Activated gamma-delta T cell treated with Interleukin-2 at 50 U/mL for 16 hours (primary cell): ENCODE data around the gene XRCC5.
"Not testable (repeated sequence)": the region's sequence is repeated elsewhere in the genome, so short reads cannot be mapped to it uniquely, and the experiment has no call there.

Source experiments
- DNase-seq: peaks from one replicate; pipeline ENCODE4 v3.0.0-alpha.2; 2020

XRCC5 gene

DNA sequence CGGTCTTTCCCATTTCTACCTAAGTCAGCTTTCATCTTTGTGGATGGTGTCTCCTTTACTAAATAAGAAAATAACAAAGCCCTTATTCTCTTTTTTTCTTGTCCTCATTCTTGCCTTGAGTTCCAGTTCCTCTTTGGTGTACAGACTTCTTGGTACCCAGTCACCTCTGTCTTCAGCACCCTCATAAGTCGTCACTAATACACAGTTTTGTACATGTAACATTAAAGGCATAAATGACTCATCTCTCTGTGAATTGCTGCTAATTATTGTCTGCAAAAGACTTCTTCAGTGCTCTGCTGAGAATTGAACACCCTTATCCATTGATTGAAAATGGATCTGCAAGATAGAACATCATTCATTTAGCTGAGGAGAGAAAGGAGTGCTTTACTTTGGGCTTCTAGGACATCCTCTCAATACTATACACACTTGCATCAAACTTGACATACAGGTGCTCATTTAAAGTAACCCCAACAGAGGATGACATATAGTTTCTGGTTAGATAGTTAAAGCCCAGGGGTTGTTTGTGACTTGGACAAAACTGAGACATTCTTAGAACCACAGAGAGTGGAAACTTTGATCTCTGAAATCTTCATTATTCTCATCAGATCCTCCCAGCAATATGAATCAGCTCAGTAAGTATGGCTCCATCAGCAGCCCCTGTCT lies 97.0 kb downstream of the XRCC5 start:
- no peak for DNase-seq

DNA sequence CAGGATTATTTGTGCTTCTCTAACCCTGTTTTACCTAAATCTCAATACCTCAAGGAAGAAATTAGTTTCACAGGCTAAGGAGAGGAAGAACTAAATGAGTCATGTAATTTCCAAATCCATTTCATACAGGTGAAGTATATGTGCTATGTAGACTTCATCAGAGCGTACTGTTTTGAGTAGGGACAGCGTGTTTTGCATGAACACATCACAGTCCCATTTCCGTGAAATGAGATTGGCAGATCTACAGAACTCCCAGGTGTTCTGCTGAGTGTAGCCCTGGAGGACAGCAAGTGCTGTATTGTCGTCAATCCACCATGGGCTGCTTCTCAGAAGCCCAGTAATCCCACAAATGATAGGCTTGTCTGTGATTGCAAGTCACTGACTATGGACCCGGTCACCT lies 97.7 kb downstream of the XRCC5 start:
- DNase-seq = no peak

DNA sequence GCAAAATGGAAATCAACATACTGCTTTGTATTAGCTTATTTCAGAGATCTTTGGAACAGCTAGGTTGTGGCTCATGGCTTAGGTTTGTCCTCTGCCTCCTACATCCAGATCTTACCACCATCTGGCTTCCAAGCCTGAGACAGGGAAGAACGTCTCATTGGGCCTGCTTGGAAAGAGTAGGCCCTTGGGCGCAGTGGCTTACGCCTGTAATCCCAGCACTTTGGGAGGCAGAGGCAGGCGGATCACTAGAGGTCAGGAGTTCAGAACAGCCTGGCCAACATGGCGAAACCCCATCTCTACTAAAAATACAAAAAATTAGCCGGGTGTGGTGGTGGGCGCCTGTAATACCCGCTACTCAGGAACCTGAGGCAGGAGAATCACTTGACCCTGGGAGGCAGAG lies 99.5 kb downstream of the XRCC5 start:
- DNase-seq = not testable (repeated sequence)

DNA sequence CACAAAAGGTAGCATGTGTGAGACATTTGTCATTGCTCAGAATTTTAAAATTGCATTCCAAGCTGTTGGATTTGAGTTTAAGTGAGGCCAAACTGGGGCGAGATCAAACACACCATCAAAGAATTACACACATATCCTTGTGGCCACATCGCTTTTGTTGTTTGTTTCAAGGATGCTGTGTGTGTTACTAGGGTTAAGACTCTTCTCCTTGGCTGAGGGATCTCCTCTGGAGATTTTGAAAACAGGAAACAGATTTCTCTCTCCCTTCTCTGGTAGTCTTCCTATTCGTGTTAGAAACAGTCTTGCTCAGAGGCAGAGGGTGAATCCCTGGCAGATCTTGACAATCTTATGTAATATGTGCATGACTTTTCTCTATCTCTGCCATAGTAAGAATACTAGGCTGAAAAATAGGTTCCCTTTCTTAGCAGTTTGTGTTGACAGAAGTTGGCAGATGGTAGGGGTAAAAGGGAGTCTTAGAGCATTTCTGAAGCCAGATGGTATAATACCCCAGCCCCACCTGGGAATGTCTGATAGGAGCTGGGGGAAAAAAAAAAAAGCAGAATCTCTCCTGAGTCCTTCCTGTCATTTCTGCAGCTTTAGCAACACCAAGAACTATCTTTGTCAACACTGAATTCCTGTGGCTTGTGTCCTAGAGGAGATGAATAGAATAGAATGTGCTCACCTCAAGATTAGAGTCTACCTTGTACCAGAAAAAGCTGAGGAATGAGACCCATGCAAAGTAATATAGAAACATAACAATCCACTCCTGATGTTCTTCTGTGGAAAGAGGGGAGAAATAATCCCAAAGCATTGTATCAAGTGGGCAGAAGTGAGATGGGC lies 101.8 kb downstream of the XRCC5 start:
- DNase-seq = no peak

DNA sequence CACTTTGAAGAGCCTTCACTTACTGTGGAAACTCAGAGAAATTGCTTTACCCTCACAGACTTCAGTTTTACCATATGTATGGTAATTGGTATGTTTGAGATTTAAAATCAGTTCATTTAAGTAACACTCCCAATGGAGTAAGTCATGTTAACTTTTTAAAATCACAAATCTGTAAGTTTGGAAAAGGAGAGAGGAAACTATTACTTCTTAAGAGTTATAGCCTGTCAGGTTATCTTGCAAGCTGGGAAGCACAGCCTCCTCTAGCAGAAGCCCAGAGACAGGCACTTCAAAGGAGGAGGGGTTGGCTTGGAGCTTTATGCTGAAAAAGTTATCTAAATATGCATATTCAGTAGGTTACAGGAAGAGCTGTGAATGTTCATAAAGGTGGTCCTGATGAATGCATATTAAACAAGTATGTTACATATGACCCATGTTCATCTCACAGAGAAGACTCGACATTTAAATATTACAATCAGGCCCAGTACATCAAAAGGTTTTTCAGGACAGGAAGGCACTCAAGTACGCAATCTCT lies 102.5 kb downstream of the XRCC5 start:
- no peak for DNase-seq

DNA sequence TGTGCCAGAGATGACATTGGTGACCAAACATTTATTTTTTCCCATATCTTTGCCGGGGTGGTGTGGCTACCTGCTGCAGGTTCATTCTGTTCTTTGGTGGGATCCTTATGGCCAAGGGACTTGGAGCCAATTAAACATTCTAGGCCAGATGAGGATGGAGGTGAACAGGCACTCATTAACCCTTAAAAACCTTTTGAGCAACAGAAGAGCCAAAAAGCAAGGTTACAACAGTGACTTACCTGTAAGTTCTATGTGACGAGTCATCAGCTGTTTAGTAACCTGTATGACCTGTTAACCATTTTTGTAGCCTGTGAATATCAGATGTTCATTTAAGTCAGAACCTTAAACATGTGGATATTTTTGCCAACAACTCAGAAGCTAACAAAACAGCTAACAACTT lies 105.6 kb downstream of the XRCC5 start:
- no peak for DNase-seq

DNA sequence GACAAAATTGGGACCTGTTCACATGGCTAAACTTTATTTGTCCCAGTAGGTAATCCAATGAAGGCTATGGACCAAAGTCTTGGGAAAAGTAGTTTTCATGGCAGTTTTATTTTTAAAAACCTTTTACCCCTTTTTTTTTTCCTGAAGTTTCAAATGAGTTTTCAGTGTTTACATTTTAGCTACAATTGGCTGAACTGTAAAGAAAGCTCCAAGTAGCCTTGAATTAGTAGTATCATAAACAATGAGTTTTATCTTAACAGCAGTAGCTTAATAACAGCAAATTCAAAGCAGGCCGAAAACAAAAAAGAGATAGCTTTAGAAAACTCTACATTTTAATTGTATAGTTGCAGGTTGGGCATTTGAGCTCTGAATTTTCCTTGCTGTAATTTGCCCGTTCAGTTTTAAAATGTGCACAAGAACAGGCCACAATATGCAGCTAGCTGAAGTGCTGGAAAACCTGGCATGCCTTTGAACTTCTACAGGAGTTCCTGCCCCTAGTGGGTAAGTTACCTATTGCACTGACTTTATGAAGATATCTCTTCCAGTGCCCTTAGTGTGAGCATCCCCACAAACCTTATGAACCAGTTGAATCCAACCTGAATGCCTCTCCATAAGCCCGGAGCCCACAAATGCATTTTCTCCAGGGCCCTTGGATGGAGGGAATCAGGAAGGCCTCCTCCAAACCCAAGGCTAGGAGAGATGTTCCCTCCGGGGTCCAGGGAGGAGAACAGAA lies 106.7 kb downstream of the XRCC5 start:
- no peak for DNase-seq

DNA sequence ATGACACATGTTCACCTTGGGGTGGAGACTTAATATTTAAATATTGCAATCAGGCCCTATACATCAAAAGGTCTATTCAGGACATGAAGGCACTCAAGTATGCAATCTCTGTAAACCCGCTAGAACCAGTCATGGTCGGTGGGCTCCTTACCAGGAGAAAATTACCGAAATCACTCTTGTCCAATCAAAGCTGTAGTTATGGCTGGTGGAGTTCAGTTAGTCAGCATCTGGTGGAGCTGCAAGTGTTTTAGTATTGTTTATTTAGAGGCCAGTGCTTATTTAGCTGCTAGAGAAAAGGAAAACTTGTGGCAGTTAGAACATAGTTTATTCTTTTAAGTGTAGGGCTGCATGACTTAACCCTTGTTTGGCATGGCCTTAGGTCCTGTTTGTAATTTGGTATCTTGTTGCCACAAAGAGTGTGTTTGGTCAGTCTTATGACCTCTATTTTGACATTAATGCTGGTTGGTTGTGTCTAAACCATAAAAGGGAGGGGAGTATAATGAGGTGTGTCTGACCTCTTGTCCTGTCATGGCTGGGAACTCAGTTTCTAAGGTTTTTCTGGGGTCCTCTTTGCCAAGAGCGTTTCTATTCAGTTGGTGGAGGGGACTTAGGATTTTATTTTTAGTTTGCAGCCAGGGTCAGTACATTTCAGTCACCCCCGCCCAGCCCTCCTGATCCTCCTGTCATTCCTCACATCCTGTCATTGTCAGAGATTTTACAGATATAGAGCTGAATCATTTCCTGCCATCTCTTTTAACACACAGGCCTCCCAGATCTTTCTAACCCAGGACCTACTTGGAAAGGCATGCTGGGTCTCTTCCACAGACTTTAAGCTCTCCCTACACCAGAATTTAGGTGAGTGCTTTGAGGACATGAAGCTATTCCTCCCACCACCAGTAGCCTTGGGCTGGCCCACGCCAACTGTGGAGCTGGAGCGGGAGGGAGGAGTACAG lies 108.1 kb downstream of the XRCC5 start:
- no peak for DNase-seq

DNA sequence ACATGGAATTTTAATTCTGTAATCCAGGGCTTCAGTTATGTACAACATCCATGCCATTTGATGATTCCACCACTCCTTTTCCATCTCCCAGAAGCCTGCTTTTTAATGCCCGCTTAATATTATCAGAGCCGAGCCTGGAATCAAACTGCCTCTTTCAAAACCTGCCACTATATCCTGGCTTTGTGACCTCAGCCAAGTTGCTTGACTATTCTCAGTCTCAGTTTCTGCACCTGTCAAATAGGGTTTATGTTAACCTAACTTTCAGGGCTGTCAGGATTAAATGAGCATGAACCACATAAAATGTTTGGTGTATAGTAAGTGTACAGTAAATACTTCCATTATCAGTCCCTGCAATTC lies 108.7 kb downstream of the XRCC5 start:
- no peak for DNase-seq

DNA sequence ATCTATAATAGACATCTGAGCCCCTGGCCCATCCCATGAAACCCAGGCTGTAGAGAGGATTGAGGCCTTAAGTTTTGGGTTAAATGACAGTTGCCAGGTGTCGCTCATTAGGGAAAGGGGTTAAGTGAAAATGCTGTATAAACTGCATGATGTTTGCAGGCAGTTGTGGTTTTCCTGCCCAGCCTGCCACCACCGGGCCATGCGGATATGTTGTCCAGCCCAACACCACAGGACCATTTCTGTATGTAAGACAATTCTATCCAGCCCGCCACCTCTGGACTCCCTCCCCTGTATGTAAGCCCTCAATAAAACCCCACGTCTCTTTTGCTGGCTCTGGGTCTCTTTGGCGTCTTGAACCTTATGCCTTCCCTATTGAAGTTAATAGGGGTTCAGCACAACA lies 110.7 kb downstream of the XRCC5 start:
- no peak for DNase-seq

DNA sequence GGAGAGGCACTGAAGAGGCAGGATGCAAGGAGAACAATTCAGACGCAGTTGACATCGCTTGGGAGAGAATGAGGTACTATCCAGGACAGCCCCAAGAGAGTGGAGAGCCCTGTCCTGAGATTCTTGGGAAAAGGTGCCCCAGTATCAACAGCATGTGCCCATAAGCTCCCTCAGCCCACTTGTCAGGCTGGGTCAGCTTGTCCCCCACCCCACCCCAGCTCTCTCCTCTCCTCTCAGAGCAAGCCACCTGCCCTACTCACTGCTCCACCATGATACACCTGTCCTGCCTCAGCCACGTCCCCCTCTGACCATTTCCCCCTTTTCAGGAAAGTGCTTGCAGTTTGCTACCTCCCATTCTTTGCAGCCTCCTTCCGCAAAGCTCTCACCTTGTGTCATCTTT lies 111.8 kb downstream of the XRCC5 start:
- DNase-seq = no peak

DNA sequence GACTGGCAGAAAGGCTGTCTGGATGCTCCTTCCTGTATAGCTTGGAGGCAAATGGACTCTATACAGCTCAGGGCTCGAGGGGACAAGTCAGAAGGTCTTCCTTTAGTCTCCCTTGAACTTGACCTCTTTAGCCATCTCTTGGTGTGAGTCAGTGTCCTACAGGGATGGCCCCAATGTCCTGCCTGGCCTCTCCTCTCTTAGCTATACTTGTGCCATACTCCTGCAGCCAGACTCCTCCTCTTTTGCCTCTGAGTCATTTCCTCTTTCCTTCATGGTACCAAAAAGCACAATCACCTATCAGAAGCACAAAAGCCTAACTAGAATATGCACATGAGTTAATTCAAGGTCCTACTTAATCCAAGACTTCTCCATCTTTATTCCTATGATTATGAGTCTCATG lies 112.7 kb downstream of the XRCC5 start:
- no peak for DNase-seq

DNA sequence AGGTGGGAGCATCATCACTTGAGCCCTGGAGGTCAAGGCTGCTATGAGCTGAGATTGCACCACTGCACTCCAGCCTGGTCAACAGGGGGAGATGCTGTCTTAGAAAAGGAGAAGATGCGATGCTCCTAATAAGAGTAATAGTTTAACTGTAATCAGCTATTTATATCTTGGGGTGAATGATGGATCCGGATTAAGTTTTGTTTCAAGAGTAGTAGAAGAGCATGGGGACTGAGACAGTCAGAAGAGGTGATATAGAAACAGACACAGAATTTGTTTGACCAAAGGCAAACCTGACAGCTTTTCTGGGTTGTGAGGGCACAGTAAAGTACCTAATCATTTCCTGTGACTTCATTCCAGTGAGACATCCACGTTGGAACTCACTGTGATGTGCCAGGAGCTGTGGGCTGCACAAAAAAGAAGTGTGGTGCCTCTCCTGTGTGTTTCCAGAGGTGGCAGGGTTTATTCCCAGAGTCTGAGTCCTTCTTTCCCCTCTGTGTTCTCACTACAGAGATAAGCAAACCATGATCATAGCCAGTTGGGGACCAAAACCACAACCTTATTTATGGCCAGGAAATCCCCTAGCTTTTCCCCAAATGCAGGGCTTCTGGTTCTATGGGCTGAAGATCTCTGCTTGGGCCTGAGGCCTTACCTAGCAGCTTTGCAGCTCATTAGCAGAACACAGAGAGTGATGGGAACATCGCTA lies 113.7 kb downstream of the XRCC5 start:
- no peak for DNase-seq

DNA sequence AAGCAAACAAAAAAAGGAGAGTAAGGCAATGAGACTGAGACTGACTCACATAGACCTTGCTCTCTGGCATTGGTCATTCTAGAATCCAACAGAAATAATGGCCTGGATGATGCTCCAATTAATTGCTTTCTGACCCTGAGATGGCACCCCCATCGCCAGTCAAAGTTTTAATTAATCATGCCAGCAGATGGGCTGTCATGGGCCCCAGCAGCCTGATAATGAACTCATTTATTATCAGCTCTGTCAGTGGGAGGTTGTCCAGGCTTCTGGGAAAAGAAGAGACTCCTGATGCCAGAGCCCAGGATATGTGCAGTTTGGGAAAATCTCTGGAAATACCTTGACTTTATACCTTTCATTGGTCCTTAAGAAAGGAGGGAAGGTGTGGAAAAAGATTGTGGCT lies 115.2 kb downstream of the XRCC5 start:
- no peak for DNase-seq

DNA sequence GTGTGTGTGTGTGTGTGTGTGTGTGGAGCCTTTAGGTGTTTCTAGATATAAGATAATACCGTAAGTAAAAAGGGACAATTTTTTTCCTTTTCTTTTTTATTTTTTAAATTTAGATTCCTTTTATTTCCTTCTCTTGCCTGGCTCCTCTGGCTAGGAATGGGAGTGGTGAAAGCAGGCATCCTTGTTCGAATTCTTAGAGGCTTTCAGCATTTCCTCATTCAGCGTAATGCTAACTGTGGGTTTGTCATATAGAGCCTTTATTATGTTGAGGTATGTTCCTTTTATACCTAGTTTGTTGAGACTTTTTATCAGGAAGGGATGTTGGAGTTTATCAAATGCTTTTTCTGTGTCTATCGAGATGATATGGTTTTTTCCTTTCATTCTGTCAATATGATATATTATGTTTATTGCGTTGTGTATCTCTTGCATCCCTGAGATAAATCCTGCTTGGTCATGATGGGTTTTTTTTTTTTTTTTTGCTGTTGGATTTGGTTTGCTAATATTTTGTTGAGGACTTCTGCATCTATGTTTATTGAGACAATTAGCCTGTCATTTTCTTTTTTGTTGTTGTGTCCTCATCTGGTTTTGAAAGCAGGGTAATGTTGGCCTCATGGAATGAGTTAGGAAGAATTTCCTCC lies 120.2 kb downstream of the XRCC5 start:
- no peak for DNase-seq

DNA sequence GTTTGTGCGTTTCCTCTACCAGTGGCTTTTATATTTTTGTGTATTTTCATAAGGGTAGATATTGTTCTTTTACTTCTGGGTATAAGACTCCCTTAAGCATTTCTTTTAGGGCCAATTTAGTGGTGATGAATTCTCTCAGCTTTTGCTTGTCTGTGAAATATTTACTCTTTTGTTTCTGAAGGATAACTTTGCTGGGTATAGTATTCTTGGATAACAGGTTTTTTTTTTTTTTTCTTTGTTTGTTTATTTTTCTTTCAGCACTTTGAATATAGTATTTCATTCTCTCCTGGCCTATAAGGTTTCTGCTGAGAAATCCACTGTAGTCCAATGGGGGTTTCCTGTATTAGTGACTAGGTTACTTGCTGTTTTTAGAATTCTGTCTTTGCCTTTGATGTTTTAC lies 122.7 kb downstream of the XRCC5 start:
- no peak for DNase-seq

DNA sequence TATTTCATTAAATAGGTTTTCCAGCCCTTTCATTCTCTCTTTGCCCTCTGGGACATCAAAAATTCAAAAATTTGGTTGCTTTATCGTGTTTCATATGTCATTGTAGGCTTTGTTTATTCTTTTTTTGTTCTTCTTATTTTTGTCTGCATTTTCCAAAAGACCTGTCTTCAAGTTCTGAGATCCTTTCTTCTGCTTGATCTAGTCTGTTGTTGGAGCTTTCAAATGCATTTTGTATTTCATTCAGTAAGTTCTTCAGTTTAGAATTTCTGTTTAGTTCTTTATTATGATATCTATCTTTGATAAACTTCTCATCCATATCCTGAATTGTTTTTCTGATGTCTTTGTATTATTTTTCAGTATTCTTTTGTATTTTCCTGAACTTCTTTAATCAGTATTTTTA lies 123.6 kb downstream of the XRCC5 start:
- no peak for DNase-seq

DNA sequence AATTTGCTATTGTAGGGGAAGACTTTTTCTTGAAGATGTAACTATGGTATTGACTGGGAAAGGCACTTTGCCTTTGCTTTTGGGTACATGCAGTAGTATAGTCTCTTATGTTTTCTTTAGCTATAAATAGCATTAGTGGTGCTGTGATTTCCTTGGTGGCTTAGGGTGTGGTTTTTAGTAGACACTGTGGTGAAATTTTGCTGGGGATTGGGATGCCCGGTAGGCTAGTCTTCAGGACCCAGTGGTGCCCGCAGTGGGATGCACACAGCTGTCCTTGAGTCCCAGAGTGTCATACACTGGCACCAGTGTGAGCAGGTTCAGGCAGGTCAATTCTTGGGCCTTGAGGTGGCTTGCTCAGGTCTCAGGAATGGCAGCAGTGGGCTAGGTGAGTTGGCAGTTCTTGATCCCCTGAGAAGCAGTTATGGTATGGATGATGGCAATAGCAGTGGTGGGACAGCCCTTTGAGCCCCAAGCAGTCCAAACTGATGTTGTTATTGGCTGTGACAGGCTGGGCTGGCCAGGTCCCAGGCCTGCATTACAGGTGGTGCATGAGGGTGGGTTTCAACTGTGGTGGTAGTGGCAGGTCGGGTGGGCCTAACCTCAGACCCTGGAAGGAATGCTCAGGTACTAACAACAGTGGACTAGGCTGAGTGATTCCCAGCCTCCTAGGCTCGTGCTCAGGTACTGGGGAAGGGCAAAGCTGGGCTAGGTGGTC lies 124.3 kb downstream of the XRCC5 start:
- no peak for DNase-seq

DNA sequence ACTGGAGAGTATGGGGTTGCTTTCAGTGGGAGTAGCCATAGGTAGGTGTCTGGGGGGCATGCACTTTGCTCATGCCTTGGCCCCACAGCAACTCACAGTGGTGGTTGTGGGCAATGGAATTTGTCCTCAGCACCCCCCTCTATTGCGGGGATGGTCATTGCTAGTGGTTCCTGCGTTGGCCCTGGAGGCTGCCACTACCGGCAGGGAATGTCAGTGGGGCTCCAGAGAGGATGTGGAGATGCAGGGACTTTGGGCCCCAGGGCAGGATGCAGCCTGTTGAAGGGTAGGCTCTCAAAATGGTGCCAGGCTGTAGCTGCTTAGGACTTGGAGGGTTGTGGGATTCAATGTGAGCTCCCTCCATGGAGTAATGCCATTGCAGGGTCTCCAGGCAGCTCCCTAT lies 125.0 kb downstream of the XRCC5 start:
- no peak for DNase-seq

DNA sequence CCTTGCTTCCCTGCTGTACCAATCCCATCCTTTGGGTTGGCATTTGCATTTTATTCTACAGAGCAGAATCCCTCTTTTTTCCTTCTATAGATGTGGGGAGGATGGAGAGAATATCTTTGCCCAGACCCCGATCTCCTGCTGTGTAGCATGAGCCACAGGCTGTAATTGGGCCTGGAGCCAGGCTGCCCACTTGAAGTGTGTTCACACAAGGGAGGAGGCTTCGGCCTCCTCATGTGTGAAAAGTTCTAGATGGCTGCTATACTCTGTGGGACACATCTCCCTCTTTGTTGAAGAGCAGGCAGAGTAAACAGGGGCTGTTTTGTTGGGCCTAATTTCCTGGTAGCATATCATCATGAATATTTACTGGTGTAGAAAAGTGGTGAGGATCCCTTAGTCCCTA lies 126.3 kb downstream of the XRCC5 start:
- DNase-seq = no peak

DNA sequence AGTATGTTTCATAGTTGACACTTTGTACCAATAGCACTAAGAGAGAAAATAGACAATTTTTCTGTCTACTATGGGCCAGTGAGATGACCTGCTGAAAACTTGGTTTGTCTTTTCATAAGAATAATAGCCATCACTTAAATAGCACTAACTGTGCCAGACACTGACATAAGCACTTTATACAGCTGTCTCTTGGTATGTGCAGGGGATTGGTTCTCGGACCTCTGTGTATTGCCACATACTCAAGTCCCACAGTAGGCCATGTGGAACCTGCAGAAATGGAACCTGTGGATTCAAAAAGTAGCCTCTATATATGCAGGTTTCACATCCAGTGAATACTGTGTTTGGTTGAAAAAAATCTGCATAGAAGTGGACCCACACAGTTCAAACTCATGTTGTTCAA lies 126.7 kb downstream of the XRCC5 start:
- DNase-seq = no peak
